T-helper 9 cell (primary cell): Measurements from ENCODE around the gene CALML3.
"Not testable (repeated sequence)": the region's sequence is repeated elsewhere in the genome, so short reads cannot be mapped to it uniquely, and the experiment has no call there.

ENCODE experiments used
- DNase-seq: peaks from one replicate; pipeline ENCODE4 v3.0.0-alpha.2; 2020
- total RNA-seq, 2 donors: gene quantifications; one replicate each; lab custom pipeline; 2026; lab: John Stamatoyannopoulos, UW

CALML3 gene
- 0 reads per million in 2 donors for total RNA-seq

DNA sequence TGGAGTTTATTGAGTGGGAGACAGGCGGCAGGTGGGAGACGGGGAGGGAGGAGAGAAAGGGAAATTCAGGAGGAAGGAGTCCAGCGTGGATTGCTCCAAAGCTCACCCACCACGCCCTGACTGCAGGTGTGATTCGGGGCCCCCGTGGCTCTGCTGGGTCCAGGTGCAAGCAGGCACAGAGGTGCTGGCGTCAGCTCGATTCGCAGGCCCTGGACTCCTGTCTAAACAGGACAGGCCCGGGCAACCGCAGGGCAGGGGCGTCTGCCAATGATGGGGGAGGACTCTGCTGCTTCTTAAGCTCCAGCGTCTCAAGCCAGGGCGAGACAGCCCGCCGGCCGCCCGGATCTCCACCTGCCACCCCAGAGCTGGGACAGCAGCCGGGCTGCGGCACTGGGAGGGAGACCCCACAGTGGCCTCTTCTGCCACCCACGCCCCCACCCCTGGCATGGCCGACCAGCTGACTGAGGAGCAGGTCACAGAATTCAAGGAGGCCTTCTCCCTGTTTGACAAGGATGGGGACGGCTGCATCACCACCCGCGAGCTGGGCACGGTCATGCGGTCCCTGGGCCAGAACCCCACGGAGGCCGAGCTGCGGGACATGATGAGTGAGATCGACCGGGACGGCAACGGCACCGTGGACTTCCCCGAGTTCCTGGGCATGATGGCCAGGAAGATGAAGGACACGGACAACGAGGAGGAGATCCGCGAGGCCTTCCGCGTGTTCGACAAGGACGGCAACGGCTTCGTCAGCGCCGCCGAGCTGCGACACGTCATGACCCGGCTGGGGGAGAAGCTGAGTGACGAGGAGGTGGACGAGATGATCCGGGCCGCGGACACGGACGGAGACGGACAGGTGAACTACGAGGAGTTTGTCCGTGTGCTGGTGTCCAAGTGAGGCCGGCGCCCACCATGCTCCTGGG lies at the start of gene CALML3:
TSS of gene CALML3 (plus strand) at position 321 of the 920 bp plus-strand sequence. CDS start at position 446, 125 bp downstream.
- DNase-seq: no peak

DNA sequence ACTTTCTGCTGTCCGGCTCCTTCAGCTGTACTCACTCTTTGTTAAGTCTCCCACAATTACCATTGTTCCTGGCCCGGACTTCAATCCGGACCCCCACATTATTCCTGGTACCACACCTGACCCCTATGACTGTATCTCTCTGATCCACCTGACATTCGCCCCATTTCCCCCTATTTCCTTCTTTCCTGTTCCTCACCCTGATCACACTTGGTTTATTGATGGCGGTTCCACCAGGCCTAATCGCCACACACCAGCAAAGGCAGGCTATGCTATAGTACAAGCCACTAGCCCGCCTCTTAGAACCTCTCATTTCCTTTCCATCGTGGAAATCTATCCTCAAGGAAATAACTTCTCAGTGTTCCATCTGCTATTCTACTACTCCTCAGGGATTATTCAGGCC lies 49.7 kb upstream of the CALML3 start:
- DNase-seq: not testable (repeated sequence)

DNA sequence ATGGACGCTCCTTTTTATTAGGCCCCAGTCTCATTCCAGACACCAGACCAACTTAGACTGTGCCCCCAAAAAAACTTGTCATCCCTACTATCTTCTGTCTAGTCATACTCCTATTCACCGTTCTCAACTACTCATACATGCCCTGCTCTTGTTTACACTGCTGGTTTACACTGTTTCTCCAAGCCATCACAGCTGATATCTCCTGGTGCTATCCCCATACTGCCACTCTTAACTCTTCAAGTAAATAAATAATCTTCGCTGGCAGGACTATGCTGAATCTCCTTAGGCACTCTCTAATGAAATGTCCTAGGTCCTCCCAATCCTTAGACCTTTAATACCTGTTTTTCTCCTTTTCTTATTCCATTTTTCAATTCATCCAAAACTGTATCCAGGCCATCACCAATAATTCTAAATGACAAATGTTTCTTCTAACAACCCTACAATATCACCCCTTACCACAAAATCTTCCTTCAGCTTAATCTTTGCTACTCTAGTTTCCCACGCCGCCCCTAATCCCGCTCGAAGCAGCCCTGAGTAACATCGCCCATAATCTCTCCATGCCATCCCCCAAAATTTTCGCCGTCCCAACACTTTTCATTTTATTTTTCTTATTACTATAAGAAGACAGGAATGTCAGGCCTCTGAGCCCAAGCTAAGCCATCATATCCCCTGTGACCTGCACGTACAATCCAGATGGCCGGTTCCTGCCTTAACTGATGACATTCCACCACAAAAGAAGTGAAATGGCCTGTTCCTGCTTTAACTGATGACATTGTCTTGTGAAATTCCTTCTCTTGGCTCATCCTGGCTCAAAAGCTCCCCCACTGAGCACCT lies 48.6 kb upstream of the CALML3 start:
- not testable (repeated sequence) for DNase-seq

DNA sequence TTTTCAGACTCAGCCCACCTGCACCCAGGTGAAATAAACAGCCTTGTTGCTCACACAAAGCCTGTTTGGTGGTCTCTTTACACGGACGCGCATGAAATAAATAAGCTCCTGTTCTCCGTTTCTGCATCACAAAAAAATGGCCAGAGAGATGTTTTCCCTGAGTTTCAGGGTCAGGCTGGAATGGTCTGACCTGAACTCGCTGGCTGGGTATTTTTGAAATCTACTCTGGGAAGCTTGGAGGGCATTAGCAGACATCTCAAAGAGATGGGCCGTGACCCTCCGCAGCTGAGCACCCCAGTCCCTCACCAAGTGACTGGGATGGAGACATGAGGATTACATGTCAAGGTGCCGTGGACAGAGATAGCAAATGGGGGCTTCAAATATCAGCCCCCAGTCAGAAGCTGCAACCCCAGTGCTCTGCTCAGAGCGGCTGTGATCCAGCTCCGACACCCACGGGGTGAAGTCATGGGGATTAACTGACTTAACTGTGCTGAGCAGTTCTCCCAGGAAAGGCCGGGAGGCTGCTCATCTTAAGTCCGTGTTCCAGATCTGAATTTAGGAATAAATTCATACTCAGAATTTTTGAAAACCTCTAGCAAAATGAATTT lies 47.7 kb upstream of the CALML3 start:
- DNase-seq: no peak

DNA sequence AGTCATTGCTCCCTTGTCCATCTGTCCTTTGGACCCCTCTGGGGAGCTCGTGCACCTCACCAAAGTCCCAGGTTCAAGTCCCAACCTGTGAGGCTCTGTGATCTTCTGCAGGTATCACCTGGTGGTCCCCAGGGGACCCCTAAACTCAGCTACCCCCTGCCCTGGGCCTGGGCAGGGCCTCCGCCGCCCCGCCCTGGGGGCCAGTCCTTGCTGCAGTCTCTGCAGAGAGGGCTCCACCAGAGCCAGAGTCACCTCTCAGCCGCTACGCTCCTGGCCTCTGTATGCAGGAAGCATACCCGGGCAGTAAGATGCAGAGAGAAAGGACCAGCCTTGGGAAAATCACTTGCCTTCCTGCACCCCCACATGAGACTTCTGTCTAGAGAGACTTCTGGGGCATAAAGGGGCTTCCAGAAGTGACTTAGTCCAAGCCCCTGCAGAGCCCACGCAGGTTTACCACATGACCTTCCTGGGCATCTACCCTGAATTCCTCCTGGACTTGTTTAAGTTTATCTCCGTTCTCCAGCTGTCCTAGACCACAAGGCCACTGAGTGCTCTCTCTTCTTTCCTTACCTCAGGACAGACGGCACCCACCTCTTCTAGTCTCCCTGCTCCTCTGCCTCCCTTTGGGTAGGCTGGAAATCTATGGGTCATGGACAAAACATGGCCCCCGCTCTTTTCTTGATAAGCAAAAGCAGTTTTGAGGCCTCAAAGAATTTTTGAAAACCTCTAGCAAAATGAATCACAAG lies 46.6 kb upstream of the CALML3 start:
- DNase-seq: no peak

DNA sequence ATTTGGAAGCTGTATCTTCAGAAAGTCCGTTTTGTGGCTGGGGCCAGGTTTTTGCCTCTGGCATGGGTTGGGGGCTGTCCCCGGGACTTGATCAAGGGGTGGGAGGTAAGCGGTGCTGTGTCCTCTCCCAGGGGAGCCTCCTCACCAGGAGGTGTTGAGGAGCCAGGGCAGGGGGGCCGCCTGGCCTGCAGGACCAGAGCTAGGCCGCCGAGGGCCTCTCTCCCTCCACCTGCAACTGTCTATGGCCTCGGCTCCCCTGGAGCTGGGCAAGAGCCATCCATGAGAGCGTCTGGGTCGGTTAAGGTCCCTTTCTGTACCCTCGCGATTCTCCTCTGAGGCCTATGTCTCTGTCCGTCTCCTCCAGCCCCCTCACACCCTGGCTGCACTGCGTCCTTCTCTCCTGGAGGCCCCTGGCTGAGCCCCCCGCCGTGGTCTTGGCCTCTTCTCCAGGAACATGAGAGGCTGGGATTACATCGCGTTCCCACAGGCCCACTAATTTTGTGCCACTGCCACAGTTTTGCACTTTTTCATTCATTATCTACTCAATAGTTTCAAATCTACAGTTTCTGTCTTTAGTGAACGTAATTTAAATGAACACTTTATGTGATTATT lies 46.0 kb upstream of the CALML3 start:
- DNase-seq: no peak

DNA sequence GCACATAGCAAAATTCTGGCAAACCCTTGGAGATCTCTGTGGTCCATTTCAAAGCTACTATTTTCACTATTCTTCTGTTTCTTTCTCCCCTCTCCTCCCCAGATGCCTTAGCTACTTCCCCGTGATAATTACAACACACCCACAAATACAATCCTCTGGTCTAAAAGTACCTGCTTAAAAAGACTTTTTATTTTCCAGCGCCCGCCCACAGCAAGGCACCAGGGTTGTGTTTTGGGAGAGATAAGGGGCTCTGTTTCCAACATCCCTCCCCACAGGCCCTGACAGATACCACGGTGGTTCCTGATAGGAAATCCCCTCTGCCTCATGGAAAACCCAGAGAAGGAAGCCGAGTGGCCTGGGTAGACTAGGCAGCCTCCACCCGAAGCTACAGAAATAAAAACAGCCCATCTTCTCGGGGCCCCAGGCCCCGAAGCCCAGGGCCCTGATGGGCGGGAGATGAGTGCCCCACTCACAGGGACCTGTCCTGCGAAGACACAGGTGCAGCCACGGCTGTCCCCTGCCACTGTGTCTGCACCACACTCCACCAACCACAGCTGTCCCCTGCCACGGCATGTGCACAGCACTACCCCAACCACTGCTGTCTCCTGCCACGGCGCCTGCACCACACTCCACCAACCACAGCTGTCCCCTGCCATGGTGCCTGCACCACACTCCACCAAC lies 45.1 kb upstream of the CALML3 start:
- no peak for DNase-seq

DNA sequence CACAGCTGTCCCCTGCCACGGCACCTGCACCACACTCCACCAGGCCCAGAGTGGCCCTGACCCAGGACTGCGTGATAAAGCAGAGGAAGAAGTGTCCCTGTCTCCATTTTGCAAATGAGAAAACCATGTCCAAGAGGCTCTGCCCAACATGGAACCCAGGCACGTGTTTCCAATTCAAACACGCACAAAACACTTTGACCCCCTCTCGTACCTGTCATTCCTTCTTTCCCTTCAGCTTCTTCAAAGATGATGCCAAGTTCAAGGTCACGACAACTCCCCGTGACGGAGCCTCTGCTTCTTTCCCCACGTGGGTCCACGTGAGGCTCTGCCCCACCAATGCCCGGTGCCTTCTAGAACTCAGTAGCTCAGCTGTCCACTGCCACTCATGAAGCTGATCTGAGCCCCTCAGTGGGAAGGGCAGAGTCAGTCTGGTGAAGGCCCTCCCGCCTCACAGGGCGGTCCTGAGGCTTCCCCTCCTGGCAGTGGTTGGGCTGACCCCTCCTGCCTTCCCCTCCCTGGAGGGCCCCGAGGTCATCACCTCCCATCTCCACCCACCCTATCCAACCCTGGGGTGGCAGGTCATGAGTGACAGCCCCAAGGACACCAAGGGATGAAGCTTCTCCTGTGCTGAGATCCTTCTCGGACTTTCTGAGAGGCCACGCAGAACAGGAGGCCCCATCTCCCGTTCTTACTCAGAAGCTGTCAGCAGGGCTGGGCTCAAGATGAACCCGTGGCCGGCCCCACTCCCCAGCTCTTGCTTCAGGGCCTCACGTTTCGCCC lies 44.4 kb upstream of the CALML3 start:
- DNase-seq: no peak

DNA sequence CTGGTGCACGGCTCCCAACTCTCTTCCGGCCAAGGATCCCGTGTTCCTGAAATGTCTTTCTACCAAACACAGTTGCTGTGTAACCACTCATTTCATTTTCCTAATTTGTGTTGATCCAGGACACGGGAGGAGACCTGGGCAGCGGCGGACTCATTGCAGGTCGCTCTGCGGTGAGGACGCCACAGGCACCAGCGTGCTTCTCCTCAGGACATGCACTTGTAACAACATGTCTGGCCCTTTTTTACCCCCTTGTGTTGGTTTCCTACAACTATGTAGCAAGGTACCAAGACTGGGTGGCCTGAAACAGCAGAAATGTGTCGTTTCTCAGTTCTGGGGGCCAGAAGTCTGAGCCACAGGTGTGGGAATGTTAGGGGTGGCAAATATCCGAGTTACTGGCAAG lies 43.6 kb upstream of the CALML3 start:
- no peak for DNase-seq

DNA sequence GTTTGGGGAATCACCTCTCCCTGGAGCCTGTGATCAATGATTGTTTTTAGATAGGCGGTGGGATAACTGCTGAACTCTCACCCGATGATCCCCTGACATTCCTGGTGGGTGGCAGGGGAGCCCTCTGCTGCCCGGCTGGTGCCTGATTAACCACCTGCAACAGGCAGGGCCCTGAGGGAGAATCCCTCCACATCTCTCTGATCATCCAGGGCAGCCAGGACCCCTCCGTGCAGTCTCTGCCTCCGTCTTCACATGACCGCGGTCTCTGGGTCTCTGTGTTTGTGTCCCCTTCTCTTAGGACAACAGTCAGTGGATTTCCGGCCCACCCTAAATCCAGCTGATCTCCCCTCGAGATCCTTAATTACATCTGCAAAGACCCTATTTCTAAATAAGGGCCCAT lies 42.7 kb upstream of the CALML3 start:
- DNase-seq: no peak

DNA sequence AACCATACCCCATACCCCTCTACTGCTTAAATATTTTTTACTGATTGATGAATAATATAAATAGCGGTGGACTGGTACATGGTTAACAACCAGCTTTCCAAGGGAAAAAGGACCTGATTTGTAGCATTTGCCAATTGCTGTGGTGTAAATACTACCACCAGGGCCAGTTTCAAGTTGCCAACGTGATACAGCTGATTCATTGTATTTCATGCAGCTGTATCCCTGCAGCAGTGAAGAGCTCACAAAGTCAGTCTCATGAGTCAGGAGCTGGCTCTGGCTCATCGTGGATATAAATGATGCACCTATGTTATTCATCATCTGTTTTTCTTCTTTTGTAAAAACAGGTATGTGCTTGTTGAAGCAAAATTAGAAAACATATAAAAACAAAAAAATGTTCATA lies 40.6 kb upstream of the CALML3 start:
- DNase-seq: no peak

DNA sequence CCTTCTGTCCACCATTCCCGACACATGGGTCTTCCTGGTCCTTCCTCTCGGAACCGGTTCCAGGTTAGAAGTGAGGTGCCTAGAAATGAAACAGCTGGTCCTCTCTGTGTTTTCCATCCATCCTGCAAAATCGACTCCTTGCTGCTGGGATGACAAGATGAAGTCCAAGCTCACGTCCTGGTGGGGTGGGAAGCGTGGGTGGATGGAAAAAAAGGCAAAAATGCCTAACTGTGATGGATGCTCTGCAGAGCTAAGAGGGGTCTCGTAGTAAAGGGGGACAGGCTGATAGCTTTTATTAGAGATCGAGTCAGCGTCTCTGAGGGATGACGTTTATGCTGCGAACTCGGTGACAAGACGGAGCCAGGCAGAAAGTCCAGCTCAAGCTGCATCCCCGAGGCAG lies 39.5 kb upstream of the CALML3 start:
- DNase-seq: no peak

DNA sequence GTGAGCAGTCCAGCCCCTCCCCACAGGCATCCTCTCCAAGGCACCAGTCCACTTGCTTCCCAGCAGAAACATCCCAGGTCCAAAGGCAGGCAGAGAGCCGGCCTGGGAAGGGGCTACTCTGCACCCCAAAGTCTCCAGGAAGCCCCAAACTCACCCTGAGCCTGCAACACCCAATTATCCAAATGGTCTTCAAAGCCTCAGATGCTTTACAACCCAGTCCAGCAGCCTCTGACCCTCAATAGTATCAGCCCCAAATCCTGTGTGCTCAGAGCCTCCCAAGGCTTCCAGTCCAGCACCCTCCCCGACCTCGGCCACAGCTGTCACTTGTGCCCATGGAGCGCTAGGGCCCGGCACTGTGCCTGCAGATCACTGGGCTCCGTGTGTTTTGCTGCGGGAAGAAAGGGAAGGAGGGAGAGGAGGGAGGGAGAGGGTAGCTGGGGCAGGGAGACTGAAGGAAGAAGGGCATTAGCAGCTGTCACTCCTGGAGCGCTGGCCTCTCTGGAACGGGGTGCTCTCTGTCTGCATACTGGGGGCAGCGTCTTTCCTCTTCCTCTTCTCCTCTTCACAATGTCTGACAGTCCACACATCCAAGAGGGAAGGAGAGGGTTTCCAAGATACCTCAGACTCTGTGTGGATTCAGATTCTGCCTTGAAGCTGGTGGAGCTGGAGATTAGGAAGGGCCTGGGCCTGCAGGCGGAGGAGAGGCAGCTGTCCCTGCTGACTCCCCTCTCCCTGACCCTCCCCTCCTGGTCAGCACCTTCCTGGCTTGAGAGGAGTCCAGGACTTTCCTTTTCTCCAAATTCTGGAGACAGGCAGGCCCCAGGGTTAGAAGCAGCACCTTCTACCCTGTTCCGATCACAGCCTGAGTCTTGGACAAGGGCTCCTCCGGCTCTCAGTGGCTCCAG lies 38.6 kb upstream of the CALML3 start:
- no peak for DNase-seq

DNA sequence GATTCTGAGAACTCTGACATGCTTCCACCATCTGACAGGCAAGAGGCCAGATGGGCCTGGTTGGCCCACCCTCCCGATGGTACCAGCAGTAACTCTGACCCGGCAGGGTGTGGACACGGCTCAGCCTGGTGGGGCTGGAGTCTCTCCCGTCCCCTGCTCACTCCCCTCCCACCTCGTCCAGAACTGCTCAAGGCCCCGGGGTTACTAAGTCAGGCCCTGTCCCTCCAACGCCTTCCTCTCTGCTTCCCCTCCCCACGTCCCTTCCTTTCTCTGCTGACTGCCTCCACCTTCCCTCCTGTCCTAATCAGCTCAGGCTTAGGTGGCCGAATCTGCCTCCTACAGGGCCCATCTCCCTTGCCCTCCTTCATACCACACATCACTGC lies 37.9 kb upstream of the CALML3 start:
- DNase-seq: no peak

DNA sequence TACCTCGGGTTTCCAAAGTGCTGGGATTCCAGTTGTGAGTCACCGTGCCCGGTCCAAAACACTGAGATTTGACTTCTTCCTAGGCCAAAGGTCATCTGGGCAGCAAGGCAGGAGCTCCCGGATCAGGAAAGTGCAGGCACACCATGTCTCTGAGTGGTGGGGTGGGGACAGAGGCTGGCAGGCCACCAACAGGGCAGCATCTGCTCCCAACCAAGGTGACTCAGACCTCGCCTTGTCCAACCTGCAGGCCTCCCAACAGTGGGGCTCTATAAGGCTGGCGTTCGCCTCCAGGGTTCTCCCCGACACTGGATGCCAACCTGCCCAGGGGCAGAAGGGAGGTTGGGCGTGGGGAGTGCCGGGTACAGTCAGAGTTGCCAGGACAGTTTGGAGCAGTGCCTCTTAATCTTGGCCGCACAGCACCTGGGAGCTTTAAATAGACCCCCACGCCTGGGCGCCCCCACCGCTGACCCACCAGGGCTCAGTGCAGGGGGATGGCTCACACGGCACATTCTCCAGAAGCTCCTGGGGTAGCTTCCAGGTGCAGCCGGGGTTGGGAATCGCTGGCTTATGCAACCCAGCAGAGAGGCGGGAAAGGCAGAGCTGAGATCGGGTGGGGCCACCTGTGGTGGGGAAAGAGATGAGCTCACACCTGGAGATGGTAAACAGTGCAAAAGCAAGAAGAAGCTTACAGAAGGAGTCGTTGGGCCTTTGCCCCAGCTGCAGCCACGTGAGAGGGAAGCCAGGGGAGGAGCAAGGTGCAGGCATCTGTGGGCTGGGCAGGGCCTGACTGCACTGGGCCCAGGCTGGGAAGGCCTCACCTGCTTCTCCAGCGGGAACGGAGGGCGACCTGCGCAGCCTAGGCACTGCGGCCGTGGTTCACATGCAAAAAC lies 36.2 kb upstream of the CALML3 start:
- DNase-seq: no peak

DNA sequence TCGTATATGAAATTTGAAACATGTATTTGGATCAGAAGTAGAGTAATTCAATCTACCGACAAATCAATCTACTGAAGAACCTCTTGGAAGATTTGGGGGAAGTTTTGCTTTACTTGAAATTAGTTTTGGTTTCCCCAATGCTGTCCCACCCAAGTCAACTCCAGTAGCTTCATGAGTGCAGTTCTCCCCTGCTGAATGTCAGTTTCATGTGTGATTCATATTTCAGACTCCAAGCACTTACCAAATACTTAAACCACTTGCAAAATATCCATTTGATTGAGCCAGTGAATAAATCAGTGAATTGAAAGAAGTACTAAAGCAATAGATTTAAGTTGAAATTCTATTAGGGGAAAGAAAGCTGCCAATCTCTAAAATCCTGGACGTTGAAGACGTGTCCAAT lies 34.7 kb upstream of the CALML3 start:
- no peak for DNase-seq

DNA sequence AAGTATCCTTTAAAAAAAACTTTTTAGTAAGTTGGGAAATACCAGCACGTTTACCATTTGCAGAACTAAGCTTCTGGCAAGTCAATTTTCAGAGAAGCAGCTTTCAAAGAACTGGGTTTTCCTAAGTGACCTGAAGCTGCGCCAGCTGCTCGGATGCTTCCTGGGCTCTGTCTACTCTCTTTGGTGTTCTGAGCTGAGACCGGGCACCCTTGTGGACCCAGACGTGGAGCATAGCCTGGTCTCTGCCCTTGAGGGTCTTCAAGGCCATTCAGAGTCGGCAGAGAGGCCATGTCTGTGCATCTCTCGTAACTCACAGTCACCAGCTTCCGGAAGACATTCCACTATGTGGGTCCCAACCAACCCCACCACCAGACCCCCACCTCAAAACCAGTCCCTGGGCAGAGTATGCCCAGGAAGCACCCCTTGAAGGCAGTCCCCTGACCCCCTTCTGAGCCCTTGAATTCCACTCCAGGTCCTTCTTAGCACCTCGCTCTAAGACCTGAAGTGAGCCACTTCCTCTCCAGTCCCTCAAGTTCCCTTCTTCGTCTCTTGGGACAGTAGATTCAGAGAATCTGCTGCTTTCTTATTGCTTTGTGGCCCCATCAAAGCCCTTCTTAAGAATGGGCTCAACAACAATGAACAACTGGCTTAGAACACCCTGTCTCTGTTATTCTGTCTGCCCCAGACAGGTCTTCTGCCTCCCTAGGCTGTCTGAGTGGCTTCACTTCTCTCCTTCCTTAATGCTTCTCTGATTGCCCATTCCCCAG lies 33.9 kb upstream of the CALML3 start:
- DNase-seq: no peak

DNA sequence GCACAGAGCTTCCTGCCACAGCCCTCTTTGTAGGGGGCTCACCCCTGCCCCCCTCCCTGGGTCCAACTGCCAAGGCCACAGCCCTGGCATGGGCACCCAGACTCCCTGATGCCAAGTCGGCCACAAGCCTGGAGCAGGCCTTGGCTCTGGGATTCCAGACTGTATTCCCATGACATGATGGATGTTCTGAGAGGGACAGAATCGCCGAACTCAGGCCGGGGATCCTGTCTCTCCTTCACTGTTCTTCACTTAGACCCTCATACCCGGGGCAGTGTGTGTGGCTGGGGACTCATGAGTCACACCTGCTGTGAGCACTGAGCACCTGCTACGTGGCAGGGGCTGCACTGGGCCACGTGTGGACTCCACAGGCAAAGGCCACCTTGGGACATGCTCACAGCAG lies 33.3 kb upstream of the CALML3 start:
- DNase-seq: no peak
